AG09309 (cell line): ENCODE measurements around the gene IL26.

Source experiments
- DNase-seq: peaks from one replicate; pipeline ENCODE4 v3.0.0-alpha.2; 2010; ENCODE audit warnings: low read depth
- H3K4me3 ChIP-seq: 2 replicates; pipeline ENCODE4 v1.5.1; 2011; ENCODE audit warnings: mild to moderate bottlenecking, low read depth, low read length, moderate library complexity; ENCODE audit not compliant: control insufficient read depth
- CTCF ChIP-seq: IDR thresholded peaks from 2 replicates; pipeline ENCODE4 v1.5.1; 2011; ENCODE audit warnings: mild to moderate bottlenecking, low read depth, low read length, inconsistent platforms; ENCODE audit not compliant: insufficient read depth, control insufficient read depth; ENCODE audit errors: missing control alignments

The IL26 gene

GRCh38 chr12:68189821-68190242 lies 35.8 kb downstream of the IL26 start:
- no peak overlapping the region for H3K4me3 ChIP-seq
- no peak for TF ChIP-seq CTCF
- peak; percentile 18 for DNase-seq

- TF ChIP-seq CTCF: no peak
- DNase-seq: no peak
- no peak overlapping the region for H3K4me3 ChIP-seq
Observed at GRCh38 chr12:68185598-68185997, 40.0 kb downstream of the IL26 start.

GRCh38 chr12:68180792-68181744 lies 44.5 kb downstream of the IL26 start:
- H3K4me3 ChIP-seq: no peak overlapping the region
- no peak for DNase-seq
- TF ChIP-seq CTCF: no peak

- DNase-seq: no peak
- H3K4me3 ChIP-seq: no peak overlapping the region
- TF ChIP-seq CTCF: no peak
Observed at GRCh38 chr12:68178774-68179439, 46.7 kb downstream of the IL26 start.

GRCh38 chr12:68178184-68178583 lies 47.4 kb downstream of the IL26 start:
- TF ChIP-seq CTCF: no peak
- no peak overlapping the region for H3K4me3 ChIP-seq
- no peak for DNase-seq

GRCh38 chr12:68177562-68177961 lies 48.0 kb downstream of the IL26 start:
- no peak overlapping the region for H3K4me3 ChIP-seq
- no peak for DNase-seq
- no peak for TF ChIP-seq CTCF
